Stomach (tissue), 4 donors: ENCODE measurements around the gene EDC3.

ENCODE experiments used
- POLR2A ChIP-seq, 4 donors: fragments of 450-650 bp; IDR thresholded peaks; one replicate each; pipeline ENCODE4 v1.6.1; 2016; ENCODE audit warnings: antibody characterized with exemption in 4 of 4, control low read depth in 2 of 4, mild to moderate bottlenecking in 1 of 4, moderate library complexity in 1 of 4
- POLR2AphosphoS5 ChIP-seq, 3 donors: sonication (generic); formaldehyde crosslinking; IDR thresholded peaks; one replicate each; pipeline ENCODE4 v1.6.1; 2016; ENCODE audit warnings: antibody characterized with exemption in 3 of 3
- TF ChIP-seq, protein P1 (sequence below), 7 experiments: fragments of 450-650 bp in 4 of 7; fragments of 200-600 bp in 3 of 7; sonication (generic) in 3 of 7; IDR thresholded peaks; one replicate each; pipeline ENCODE4 v1.5.1; 2016 to 2019; ENCODE audit warnings: antibody characterized with exemption in 7 of 7, control low read depth in 2 of 7, mild to moderate bottlenecking in 1 of 7

DNA sequence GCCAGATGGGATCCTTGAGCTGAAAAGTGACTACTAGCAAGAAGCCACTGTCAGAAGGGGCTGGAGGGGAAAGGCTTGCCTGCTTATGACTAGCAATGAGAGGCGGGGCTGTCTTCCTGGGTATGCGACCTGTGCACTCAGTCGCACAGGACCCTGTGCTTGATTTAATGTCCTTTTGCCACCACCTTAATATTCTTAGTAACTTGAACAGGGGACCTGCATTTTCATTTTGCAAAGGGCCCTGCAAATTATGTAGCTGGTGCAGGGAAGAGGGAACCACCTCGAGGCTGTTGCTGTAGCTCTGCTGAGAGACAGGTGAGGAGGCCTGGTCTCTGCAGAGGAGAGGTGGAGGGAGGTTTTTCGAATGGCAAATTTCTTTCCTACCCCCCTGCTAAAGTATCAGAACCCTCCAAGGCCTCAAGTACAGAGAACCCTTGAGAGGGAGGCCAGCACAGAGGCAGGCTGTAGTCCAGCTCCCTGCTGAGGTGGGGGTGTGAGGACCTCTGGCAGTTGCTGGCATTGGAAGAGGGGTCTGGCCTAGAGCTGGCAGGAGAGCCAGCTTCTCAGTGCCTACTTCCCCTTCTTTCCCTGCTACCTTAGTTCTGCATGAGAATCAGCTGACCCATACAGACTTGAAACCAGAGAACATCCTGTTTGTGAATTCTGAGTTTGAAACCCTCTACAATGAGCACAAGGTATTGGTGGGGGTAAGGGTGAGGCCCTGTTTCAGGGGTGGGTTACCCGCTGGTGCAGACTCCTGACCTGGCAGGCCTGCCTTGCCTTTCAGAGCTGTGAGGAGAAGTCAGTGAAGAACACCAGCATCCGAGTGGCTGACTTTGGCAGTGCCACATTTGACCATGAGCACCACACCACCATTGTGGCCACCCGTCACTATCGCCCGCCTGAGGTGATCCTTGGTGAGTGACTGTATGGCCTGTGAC lies 68.8 kb downstream of the EDC3 start:
- TF ChIP-seq, protein P1, sequence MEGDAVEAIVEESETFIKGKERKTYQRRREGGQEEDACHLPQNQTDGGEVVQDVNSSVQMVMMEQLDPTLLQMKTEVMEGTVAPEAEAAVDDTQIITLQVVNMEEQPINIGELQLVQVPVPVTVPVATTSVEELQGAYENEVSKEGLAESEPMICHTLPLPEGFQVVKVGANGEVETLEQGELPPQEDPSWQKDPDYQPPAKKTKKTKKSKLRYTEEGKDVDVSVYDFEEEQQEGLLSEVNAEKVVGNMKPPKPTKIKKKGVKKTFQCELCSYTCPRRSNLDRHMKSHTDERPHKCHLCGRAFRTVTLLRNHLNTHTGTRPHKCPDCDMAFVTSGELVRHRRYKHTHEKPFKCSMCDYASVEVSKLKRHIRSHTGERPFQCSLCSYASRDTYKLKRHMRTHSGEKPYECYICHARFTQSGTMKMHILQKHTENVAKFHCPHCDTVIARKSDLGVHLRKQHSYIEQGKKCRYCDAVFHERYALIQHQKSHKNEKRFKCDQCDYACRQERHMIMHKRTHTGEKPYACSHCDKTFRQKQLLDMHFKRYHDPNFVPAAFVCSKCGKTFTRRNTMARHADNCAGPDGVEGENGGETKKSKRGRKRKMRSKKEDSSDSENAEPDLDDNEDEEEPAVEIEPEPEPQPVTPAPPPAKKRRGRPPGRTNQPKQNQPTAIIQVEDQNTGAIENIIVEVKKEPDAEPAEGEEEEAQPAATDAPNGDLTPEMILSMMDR (IDR thresholded peaks at IDR 0.05), result no peak
- TF ChIP-seq POLR2AphosphoS5 (IDR thresholded peaks at IDR 0.05) (no peak), POLR2A (IDR thresholded peaks at IDR 0.05) (no peak)
